ENCODE measurements around the gene IDUA. TPM values are rescaled to one million over a fixed set of nuclear protein-coding genes. Genes with fewer than 3 reads are reported as not detected.

The IDUA gene
- total RNA-seq, 1 donor from 2014 or later = 9.0 TPM

DNA sequence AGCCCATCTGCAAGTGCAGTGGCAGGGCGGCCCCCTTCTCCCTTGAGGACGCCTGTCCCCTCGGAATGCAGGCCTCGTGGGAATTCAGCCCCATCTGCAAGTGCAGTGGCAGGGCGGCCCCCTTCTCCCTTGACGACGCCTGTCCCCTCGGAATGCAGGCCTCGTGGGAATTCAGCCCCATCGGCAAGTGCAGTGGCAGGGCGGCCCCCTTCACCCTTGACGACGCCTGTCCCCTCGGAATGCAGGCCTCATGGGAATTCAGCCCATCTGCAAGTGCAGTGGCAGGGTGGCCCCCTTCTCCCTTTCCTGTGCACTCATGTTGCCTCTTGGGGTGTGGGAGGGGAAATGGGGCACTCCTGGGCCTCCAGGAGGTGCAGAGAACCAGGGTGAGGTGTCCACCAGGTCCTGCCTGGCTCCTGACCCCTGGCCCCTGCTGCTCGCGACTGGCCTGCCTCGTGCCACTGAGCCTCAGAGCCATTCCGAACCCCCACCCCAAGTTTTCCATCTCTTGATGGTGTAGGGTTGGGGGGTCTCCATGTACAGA, 13.1 kb downstream of the IDUA start:
- H3K27ac ChIP-seq (replicated peaks) = no peak overlapping the region
- no peak for DNase-seq
- H3K27me3 ChIP-seq (ENCODE audit: low read depth) = peaks cover 89% of the 10 kb centered on the region
- TF ChIP-seq, protein P1, sequence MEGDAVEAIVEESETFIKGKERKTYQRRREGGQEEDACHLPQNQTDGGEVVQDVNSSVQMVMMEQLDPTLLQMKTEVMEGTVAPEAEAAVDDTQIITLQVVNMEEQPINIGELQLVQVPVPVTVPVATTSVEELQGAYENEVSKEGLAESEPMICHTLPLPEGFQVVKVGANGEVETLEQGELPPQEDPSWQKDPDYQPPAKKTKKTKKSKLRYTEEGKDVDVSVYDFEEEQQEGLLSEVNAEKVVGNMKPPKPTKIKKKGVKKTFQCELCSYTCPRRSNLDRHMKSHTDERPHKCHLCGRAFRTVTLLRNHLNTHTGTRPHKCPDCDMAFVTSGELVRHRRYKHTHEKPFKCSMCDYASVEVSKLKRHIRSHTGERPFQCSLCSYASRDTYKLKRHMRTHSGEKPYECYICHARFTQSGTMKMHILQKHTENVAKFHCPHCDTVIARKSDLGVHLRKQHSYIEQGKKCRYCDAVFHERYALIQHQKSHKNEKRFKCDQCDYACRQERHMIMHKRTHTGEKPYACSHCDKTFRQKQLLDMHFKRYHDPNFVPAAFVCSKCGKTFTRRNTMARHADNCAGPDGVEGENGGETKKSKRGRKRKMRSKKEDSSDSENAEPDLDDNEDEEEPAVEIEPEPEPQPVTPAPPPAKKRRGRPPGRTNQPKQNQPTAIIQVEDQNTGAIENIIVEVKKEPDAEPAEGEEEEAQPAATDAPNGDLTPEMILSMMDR (IDR thresholded peaks at IDR 0.05; ENCODE audit: borderline replicate concordance) = no peak
- no peak overlapping the region for H3K4me3 ChIP-seq
- no peaks in the 10 kb centered on the region for H3K36me3 ChIP-seq
- intact Hi-C loops (cut with micrococcal nuclease) = no loop called here
- H3K9me3 ChIP-seq (replicated peaks) = no peaks in the 10 kb centered on the region
- peaks cover 43% of the 10 kb centered on the region for H3K4me1 ChIP-seq

DNA sequence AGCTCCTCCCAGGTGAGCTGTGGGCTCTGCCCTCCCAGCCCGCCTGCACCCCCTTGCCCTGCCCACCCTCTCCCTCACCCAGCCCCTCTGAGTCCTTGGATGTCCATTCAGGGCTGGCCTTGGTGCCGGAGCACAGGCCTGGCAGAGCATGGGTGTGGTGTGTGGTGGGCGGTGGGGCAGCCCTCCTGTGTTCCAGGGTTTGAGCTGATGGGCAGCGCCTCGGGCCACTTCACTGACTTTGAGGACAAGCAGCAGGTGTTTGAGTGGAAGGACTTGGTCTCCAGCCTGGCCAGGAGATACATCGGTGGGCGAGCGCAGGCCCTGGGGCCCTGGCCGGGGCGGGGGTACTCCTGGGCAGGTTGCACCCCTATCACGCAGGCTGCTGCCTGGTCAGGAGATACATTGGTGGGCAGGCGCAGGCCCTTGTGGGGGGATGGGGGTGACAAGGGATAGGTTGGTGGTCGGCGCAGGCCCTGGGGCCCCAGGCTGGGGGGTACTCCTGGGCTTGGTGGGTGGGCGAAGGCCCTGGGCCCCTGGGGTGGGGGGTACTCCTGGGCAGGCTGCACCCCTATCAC, 13.9 kb downstream of the IDUA start:
- no peak overlapping the region for H3K4me3 ChIP-seq
- DNase-seq = no peak
- H3K4me1 ChIP-seq = peaks cover 49% of the 10 kb centered on the region
- H3K27ac ChIP-seq (replicated peaks) = no peak overlapping the region
- H3K27me3 ChIP-seq (ENCODE audit: low read depth) = peaks cover 97% of the 10 kb centered on the region
- no peaks in the 10 kb centered on the region for H3K36me3 ChIP-seq
- intact Hi-C loops (cut with micrococcal nuclease) = no loop called here
- TF ChIP-seq, protein P1 (IDR thresholded peaks at IDR 0.05; ENCODE audit: borderline replicate concordance) = no peak
- no peaks in the 10 kb centered on the region for H3K9me3 ChIP-seq (replicated peaks)

DNA sequence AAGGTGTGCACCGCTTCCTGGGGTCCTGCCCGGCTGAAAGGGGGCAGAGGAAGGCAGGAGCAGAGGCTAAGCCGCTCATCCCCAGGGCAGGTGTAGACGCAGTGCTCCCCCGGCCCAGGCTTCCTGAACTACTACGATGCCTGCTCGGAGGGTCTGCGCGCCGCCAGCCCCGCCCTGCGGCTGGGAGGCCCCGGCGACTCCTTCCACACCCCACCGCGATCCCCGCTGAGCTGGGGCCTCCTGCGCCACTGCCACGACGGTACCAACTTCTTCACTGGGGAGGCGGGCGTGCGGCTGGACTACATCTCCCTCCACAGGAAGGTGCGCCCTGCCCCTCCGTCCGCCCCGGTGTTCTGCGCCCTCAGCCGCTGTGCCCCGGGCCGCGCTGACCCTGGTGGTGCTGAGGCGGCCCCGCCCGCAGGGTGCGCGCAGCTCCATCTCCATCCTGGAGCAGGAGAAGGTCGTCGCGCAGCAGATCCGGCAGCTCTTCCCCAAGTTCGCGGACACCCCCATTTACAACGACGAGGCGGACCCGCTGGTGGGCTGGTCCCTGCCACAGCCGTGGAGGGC, 14.8 kb downstream of the IDUA start:
- TF ChIP-seq, protein P1 (IDR thresholded peaks at IDR 0.05; ENCODE audit: borderline replicate concordance) = no peak
- H3K4me3 ChIP-seq = peak overlapping the region; percentile 43
- no peaks in the 10 kb centered on the region for H3K9me3 ChIP-seq (replicated peaks)
- no peaks in the 10 kb centered on the region for H3K36me3 ChIP-seq
- intact Hi-C loops (cut with micrococcal nuclease) = no loop called here
- H3K27me3 ChIP-seq (ENCODE audit: low read depth) = peaks cover 98% of the 10 kb centered on the region
- H3K4me1 ChIP-seq = peaks cover 49% of the 10 kb centered on the region
- no peak overlapping the region for H3K27ac ChIP-seq (replicated peaks)
- no peak for DNase-seq

DNA sequence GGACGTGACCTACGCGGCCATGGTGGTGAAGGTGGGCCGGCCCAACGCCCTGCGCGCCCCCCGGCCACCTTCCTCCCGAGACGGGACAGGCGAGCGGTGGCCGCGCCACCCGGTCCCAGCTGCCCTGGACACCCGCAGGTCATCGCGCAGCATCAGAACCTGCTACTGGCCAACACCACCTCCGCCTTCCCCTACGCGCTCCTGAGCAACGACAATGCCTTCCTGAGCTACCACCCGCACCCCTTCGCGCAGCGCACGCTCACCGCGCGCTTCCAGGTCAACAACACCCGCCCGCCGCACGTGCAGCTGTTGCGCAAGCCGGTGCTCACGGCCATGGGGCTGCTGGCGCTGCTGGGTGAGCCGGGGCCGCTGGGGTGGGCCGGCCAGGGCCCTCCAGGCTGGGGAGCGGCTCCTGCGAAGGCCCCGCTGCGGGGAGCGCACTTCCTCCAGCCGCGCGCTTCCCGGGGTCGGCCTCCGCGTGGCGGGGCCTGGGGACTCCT, 15.3 kb downstream of the IDUA start:
- H3K27ac ChIP-seq (replicated peaks) = no peak overlapping the region
- intact Hi-C loops (cut with micrococcal nuclease) = no loop called here
- H3K9me3 ChIP-seq (replicated peaks) = no peaks in the 10 kb centered on the region
- peak overlapping the region; percentile 43 for H3K4me3 ChIP-seq
- TF ChIP-seq, protein P1 (IDR thresholded peaks at IDR 0.05; ENCODE audit: borderline replicate concordance) = no peak
- DNase-seq = no peak
- peaks cover 46% of the 10 kb centered on the region for H3K4me1 ChIP-seq
- H3K36me3 ChIP-seq = no peaks in the 10 kb centered on the region
- H3K27me3 ChIP-seq (ENCODE audit: low read depth) = peaks cover 98% of the 10 kb centered on the region

DNA sequence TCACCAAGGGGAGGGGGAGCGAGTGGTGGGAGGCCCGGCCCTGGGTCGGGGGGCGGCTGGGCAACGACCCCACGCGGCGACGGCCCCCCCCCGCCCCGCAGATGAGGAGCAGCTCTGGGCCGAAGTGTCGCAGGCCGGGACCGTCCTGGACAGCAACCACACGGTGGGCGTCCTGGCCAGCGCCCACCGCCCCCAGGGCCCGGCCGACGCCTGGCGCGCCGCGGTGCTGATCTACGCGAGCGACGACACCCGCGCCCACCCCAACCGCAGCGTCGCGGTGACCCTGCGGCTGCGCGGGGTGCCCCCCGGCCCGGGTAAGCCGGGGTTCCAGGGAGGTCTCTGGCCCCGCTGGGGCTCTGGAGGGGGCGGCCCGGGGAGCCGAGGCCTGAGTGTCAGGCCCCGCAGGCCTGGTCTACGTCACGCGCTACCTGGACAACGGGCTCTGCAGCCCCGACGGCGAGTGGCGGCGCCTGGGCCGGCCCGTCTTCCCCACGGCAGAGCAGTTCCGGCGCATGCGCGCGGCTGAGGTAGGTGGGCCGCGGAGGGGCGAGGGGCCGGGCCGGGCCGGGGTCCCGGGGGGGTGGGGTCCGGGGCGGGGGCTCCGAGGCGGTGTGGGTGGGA, 15.9 kb downstream of the IDUA start:
- Histone ChIP-seq H3K27me3 (ENCODE audit: low read depth) (peaks cover 97% of the 10 kb centered on the region), H3K36me3 (no peaks in the 10 kb centered on the region), H3K9me3 (replicated peaks) (no peaks in the 10 kb centered on the region), H3K27ac (replicated peaks) (no peak overlapping the region), H3K4me3 (peak overlapping the region; percentile 43), H3K4me1 (peaks cover 40% of the 10 kb centered on the region)
- intact Hi-C loops (cut with micrococcal nuclease) = no loop called here
- DNase-seq = no peak
- TF ChIP-seq, protein P1 (IDR thresholded peaks at IDR 0.05; ENCODE audit: borderline replicate concordance) = no peak
